Ectodermal cell (in vitro differentiated cells): ENCODE results near the gene HS3ST6.
"Not testable (repeated sequence)": the region's sequence is repeated elsewhere in the genome, so short reads cannot be mapped to it uniquely, and the experiment has no call there.

Experiments used
- H3K27ac ChIP-seq: 2 replicates; pipeline ENCODE4 v1.7.0; 2013; ENCODE audit warnings: mild to moderate bottlenecking, low read depth, low read length; ENCODE audit not compliant: insufficient read depth, poor library complexity, severe bottlenecking
- H3K27me3 ChIP-seq: 2 replicates; pipeline ENCODE4 v1.7.0; 2013; ENCODE audit warnings: mild to moderate bottlenecking, low read length; ENCODE audit not compliant: insufficient read depth, control insufficient read depth, poor library complexity, severe bottlenecking
- H3K36me3 ChIP-seq: one replicate; pipeline ENCODE4 v1.7.0; 2013; ENCODE audit warnings: low read length; ENCODE audit not compliant: control insufficient read depth, insufficient read depth
- H3K4me1 ChIP-seq: one replicate; pipeline ENCODE4 v1.7.0; 2013; ENCODE audit warnings: low read length; ENCODE audit not compliant: control insufficient read depth, insufficient read depth
- H3K4me3 ChIP-seq: 2 replicates; pipeline ENCODE4 v1.7.0; 2013; ENCODE audit warnings: low read depth, low read length, control low read depth; ENCODE audit not compliant: insufficient read depth
- H3K9me3 ChIP-seq: 2 replicates; pipeline ENCODE4 v1.7.0; 2013; ENCODE audit warnings: mild to moderate bottlenecking, low read length, moderate library complexity; ENCODE audit not compliant: control insufficient read depth
- WGBS, 2 experiments: methylation state at CpG; one replicate each; pipeline ENCODE4 v1.1.7; 2013; ENCODE audit warnings: missing lambda C conversion rate in 2 of 2; 5-methylcytosine and 5-hydroxymethylcytosine counted together

HS3ST6 gene

GRCh38 chr16:1960665-1961630 is 42.7 kb upstream of the HS3ST6 start:
- WGBS, 2 experiments = 59 to 61% methylated on average over 20 of the region's 20 CpGs
- Histone ChIP-seq H3K27me3 (peaks cover 4% of the 10 kb centered on the region), H3K36me3 (peaks cover 5% of the 10 kb centered on the region), H3K4me1 (peaks cover 25% of the 10 kb centered on the region), H3K9me3 (no peaks in the 10 kb centered on the region), H3K4me3 (peak overlapping the region; percentile 93), H3K27ac (peak overlapping the region; percentile 27)

- peak within 1 kb of the TSS; percentile 93 for H3K4me3 ChIP-seq
- 0 to 1% methylated on average over 79 of the region's 79 CpGs for WGBS, 2 experiments
- peaks cover 21% of the 10 kb centered on the region for H3K4me1 ChIP-seq
- H3K36me3 ChIP-seq = peaks cover 5% of the 10 kb centered on the region
- no peaks in the 10 kb centered on the region for H3K9me3 ChIP-seq
- peaks cover 4% of the 10 kb centered on the region for H3K27me3 ChIP-seq
- H3K27ac ChIP-seq = peak within 1 kb of the TSS; percentile 55
Measured at GRCh38 chr16:1959269-1960039, 41.2 kb upstream of the HS3ST6 start, which contains the start of gene NDUFB10. NDUFB10 (plus strand) TSS chr16:1959538; CDS start chr16:1959625, 87 bp downstream.

GRCh38 chr16:1958715-1959268 is 40.6 kb upstream of the HS3ST6 start:
- WGBS, 2 experiments = 64 to 65% methylated on average over 14 of the region's 14 CpGs
- H3K27me3 ChIP-seq = peaks cover 4% of the 10 kb centered on the region
- peaks cover 5% of the 10 kb centered on the region for H3K36me3 ChIP-seq
- peak overlapping the region; percentile 93 for H3K4me3 ChIP-seq
- H3K9me3 ChIP-seq = no peaks in the 10 kb centered on the region
- H3K27ac ChIP-seq = no peak overlapping the region
- H3K4me1 ChIP-seq = peaks cover 21% of the 10 kb centered on the region

- not testable (repeated sequence) for H3K27me3 ChIP-seq, H3K36me3 ChIP-seq, H3K4me3 ChIP-seq, H3K27ac ChIP-seq, H3K9me3 ChIP-seq
- H3K4me1 ChIP-seq = peaks cover 15% of the 10 kb centered on the region
- 95 to 96% methylated on average over 30 of the region's 30 CpGs for WGBS, 2 experiments
Measured at GRCh38 chr16:1958143-1958491, 39.9 kb upstream of the HS3ST6 start.

- H3K9me3 ChIP-seq, H3K27ac ChIP-seq, H3K4me3 ChIP-seq, H3K36me3 ChIP-seq, H3K27me3 ChIP-seq, H3K4me1 ChIP-seq: not testable (repeated sequence)
- WGBS, 2 experiments = 93 to 94% methylated on average over 19 of the region's 22 CpGs
Measured at GRCh38 chr16:1957434-1958142, 39.4 kb upstream of the HS3ST6 start.

- 94 to 95% methylated on average over 22 of the region's 22 CpGs for WGBS, 2 experiments
- no peaks in the 10 kb centered on the region for H3K4me1 ChIP-seq
- H3K27ac ChIP-seq = no peak overlapping the region
- peaks cover under 1% of the 10 kb centered on the region for H3K27me3 ChIP-seq
- no peaks in the 10 kb centered on the region for H3K36me3 ChIP-seq
- no peak overlapping the region for H3K4me3 ChIP-seq
- H3K9me3 ChIP-seq = no peaks in the 10 kb centered on the region
Measured at GRCh38 chr16:1953734-1954133, 35.5 kb upstream of the HS3ST6 start.

- 93 to 94% methylated on average over 19 of the region's 19 CpGs for WGBS, 2 experiments
- Histone ChIP-seq H3K27ac (no peak overlapping the region), H3K9me3 (no peaks in the 10 kb centered on the region), H3K36me3 (no peaks in the 10 kb centered on the region), H3K4me3 (no peak overlapping the region), H3K27me3 (no peaks in the 10 kb centered on the region), H3K4me1 (no peaks in the 10 kb centered on the region)
Measured at GRCh38 chr16:1950559-1950958, 32.3 kb upstream of the HS3ST6 start.

GRCh38 chr16:1950047-1950446 is 31.8 kb upstream of the HS3ST6 start:
- Histone ChIP-seq H3K27ac (no peak overlapping the region), H3K4me3 (no peak overlapping the region), H3K9me3 (no peaks in the 10 kb centered on the region), H3K27me3 (no peaks in the 10 kb centered on the region), H3K4me1 (no peaks in the 10 kb centered on the region), H3K36me3 (no peaks in the 10 kb centered on the region)
- 89% methylated on average over 7 of the region's 7 CpGs for WGBS, 2 experiments

- Histone ChIP-seq H3K27ac (no peak overlapping the region), H3K36me3 (no peaks in the 10 kb centered on the region), H3K4me1 (no peaks in the 10 kb centered on the region), H3K4me3 (no peak overlapping the region), H3K27me3 (no peaks in the 10 kb centered on the region), H3K9me3 (no peaks in the 10 kb centered on the region)
- 95 to 96% methylated on average over 11 of the region's 11 CpGs for WGBS, 2 experiments
Measured at GRCh38 chr16:1949507-1949906, 31.3 kb upstream of the HS3ST6 start.
